Astrocyte of the spinal cord (primary cell): ENCODE measurements around the gene RAP1GDS1.
"Not testable (repeated sequence)": the region's sequence is repeated elsewhere in the genome, so short reads cannot be mapped to it uniquely, and the experiment has no call there.

Experiments
- DNase-seq: peaks from one replicate; pipeline ENCODE4 v3.0.0; 2011; ENCODE audit warnings: low read depth, low spot score
- H3K4me3 ChIP-seq: 2 replicates; pipeline ENCODE4 v1.5.1; 2011; ENCODE audit warnings: low read depth, mild to moderate bottlenecking, low read length, moderate library complexity
- CTCF ChIP-seq: IDR thresholded peaks from 2 replicates; pipeline ENCODE4 v1.5.1; 2012; ENCODE audit warnings: low read depth, mild to moderate bottlenecking, low read length, inconsistent platforms
- in situ Hi-C: cut with HindIII; loops from 2 replicates; pipeline ENCODE4 v1.10.0; 2017; ENCODE audit warnings: low sequenced_read_pairs

The RAP1GDS1 gene

GRCh38 chr4:98452091-98452490 is 190.9 kb downstream of the RAP1GDS1 start:
- no peak overlapping the region for H3K4me3 ChIP-seq
- DNase-seq, result peak; percentile 54
- in situ Hi-C loops, result no loop called here
- no peak for TF ChIP-seq CTCF

GRCh38 chr4:98457422-98457821 is 196.2 kb downstream of the RAP1GDS1 start:
- H3K4me3 ChIP-seq, in situ Hi-C loops, DNase-seq: not testable (repeated sequence)

- DNase-seq, H3K4me3 ChIP-seq, in situ Hi-C loops: not testable (repeated sequence)
These were observed 200.1 kb downstream of the RAP1GDS1 start for GRCh38 chr4:98461121-98461865.

GRCh38 chr4:98462487-98462886 is 201.3 kb downstream of the RAP1GDS1 start:
- no peak overlapping the region for H3K4me3 ChIP-seq
- in situ Hi-C loops, result no loop called here
- TF ChIP-seq CTCF, result no peak
- DNase-seq, result no peak

GRCh38 chr4:98466868-98467599 is 205.8 kb downstream of the RAP1GDS1 start:
- DNase-seq, result no peak
- no peak for TF ChIP-seq CTCF
- in situ Hi-C loops, result no loop called here
- no peak overlapping the region for H3K4me3 ChIP-seq

- DNase-seq, result peak; percentile 89
- peak overlapping the region; percentile 23 for H3K4me3 ChIP-seq
- in situ Hi-C loops, result no loop called here
- TF ChIP-seq CTCF, result peak; percentile 81
These were observed 206.5 kb downstream of the RAP1GDS1 start for GRCh38 chr4:98467627-98468072.

- in situ Hi-C loops, result no loop called here
- no peak overlapping the region for H3K4me3 ChIP-seq
- DNase-seq, result peak; percentile 69
- no peak for TF ChIP-seq CTCF
These were observed 207.5 kb downstream of the RAP1GDS1 start for GRCh38 chr4:98468709-98469108.
